Uterus (tissue), 2 donors: ENCODE data around the gene ITGAV.

Experiments
- CTCF ChIP-seq, 4 experiments: fragments of 200-600 bp in 2 of 4; fragments of 450-650 bp in 2 of 4; sonication (generic) in 2 of 4; IDR thresholded peaks; one replicate each; pipeline ENCODE4 v1.5.1; 2016 to 2019; ENCODE audit warnings: antibody characterized with exemption in 4 of 4, mild to moderate bottlenecking in 2 of 4, moderate library complexity in 1 of 4
- POLR2A ChIP-seq, 2 donors: fragments of 450-650 bp; IDR thresholded peaks; one replicate each; pipeline ENCODE4 v1.6.1; 2016; ENCODE audit warnings: antibody characterized with exemption in 2 of 2, mild to moderate bottlenecking in 1 of 2, moderate library complexity in 1 of 2

GRCh38 chr2:186603286-186603685 lies 13.4 kb downstream of the ITGAV start:
- TF ChIP-seq CTCF (IDR thresholded peaks at IDR 0.05) (no peak), POLR2A (IDR thresholded peaks at IDR 0.05) (no peak)
